ENCODE measurements around the gene COBL.

The COBL gene

DNA sequence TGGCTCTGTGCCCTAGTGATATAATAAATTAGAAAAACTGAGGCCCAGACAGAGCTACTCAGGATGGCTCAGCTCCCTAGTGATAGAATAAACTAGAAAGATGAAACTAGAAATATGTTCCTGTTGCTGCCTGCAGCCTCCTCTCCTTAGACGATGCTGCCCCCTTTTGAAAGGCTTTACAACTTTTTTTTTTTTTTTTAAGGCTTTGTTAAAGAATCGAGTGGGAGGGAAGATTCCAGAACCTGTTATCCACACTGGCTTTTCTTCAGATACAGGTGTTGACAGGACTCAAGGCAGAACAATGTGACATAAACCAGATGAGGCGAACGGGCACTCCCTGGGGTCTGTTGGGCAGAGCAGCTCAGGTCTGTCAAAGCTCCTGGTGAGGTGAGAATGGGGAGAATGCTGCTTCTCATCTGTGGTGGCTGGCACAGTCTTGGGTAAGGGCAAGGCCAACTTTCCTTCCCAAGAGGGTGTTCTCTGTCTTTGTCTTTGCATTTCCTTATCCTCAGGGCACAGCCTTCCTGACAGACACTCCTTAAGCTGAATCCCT lies 175.1 kb downstream of the COBL start:
- DNase-seq (ENCODE audit: low read depth): peak; percentile 48
- TF ChIP-seq, protein P1, sequence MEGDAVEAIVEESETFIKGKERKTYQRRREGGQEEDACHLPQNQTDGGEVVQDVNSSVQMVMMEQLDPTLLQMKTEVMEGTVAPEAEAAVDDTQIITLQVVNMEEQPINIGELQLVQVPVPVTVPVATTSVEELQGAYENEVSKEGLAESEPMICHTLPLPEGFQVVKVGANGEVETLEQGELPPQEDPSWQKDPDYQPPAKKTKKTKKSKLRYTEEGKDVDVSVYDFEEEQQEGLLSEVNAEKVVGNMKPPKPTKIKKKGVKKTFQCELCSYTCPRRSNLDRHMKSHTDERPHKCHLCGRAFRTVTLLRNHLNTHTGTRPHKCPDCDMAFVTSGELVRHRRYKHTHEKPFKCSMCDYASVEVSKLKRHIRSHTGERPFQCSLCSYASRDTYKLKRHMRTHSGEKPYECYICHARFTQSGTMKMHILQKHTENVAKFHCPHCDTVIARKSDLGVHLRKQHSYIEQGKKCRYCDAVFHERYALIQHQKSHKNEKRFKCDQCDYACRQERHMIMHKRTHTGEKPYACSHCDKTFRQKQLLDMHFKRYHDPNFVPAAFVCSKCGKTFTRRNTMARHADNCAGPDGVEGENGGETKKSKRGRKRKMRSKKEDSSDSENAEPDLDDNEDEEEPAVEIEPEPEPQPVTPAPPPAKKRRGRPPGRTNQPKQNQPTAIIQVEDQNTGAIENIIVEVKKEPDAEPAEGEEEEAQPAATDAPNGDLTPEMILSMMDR (conservative IDR thresholded peaks at IDR 0.05; ENCODE audit: low read length): peak; percentile 77
- no peak overlapping the region for H3K4me3 ChIP-seq (ENCODE audit: low read length)

DNA sequence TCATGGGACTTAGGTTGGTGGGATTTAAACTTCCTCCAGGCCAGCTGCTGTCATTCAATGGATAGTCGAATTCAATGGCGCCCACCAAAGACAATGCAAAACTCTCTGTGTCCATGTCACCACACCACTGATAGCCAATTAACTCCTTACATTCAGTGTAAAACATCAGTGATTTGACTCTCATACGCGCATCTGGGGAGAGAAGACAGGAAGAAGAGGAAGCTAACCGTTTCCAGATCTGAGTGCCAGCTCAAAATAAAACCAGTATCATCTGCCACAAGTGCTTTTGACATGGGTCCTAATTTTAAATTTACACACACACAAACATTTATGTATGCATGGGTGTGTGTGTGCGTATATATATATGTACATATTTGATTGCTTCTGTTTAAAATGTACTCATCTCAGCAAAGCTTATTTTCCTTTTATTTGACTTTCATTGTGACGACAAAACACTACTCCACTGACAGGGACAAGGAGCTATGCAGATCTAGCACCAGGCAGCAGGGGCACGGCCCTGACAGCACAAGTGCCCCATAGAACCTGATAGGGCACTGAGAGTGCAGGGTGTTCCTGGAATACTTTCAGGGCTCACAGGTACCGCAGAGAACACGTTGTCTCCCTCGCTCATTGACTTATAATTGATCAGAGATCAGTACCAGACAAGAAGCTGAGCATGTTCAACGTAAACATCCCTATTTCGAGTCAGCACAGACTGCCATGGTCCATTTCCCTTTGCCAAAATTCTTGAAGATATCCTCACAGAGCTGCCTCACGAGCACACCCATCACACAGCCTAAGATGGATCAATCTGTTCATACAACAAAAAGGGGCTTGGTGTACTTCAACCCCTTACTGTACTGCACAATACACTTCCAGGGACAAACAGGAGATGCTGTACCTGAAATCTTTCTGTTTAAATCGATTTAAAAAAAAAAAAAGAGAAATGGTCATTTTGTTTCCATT lies 176.1 kb downstream of the COBL start:
- DNase-seq (ENCODE audit: low read depth): no peak
- TF ChIP-seq, protein P1 (conservative IDR thresholded peaks at IDR 0.05; ENCODE audit: low read length): no peak

GRCh38 chr7:51139796-51140195 lies 176.8 kb downstream of the COBL start:
- no peak overlapping the region for H3K4me3 ChIP-seq (ENCODE audit: low read length)
- DNase-seq (ENCODE audit: low read depth): no peak
- TF ChIP-seq, protein P1 (conservative IDR thresholded peaks at IDR 0.05; ENCODE audit: low read length): no peak

More for the DNA sequence above, 176.1 kb downstream of the COBL start:
- H3K4me3 ChIP-seq (ENCODE audit: low read length): no peak overlapping the region

DNA sequence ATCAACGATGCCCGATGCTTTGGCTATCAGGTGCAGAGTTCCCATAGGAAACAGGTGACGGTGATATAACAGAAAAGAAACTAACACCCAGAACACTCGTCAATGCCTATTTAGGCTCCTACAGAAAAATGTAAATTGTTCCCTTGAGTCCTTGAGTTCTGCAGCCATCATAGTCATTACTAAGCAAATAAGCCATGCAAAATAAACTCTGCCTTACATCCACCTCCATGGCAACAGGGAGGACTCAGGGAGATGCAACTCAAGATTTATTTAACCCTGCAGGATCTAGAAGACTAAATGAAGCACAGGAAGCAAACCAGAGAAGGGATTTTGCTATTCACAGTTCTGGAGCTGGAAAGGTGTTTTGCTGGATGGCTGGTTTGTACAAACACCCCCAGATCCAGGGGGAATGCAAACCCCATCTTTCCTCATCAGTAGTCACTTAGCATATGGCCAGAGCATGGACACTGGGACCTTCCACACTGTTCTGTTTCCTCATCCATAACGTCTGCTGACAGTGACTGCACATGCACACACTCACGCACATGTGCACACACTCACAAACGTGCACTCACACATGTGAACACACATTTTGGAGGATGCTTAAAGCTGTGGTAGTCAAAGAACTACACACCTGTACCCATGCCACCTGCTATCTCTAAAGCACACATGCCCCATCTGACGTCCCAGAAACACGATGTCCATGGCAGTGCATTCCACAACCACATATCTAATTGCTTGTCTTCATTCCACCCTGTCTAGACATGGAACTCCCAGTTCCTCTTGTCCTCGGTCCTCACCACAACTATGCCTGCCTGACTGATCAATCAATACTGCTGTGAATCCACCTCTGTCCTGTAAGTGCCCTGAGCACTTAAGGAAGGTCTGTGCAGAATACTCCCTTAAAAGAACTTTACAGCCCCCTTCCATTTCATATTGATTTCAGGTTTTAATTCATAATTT lies 178.2 kb downstream of the COBL start:
- TF ChIP-seq, protein P1 (conservative IDR thresholded peaks at IDR 0.05; ENCODE audit: low read length): no peak
- H3K4me3 ChIP-seq (ENCODE audit: low read length): no peak overlapping the region
- DNase-seq (ENCODE audit: low read depth): no peak

- no peak overlapping the region for H3K4me3 ChIP-seq (ENCODE audit: low read length)
- peak; percentile 6 for DNase-seq (ENCODE audit: low read depth)
- TF ChIP-seq, protein P1 (conservative IDR thresholded peaks at IDR 0.05; ENCODE audit: low read length): no peak
Measured at GRCh38 chr7:51135576-51135975, 181.0 kb downstream of the COBL start.

GRCh38 chr7:51134013-51134441 lies 182.6 kb downstream of the COBL start:
- no peak for DNase-seq (ENCODE audit: low read depth)
- TF ChIP-seq, protein P1 (conservative IDR thresholded peaks at IDR 0.05; ENCODE audit: low read length): no peak
- no peak overlapping the region for H3K4me3 ChIP-seq (ENCODE audit: low read length)
